Measurements from ENCODE around the gene ABR.
A peak's percentile ranks its signal among the peaks of the same experiment; 100 is the strongest.
"Not testable (repeated sequence)": the region's sequence is repeated elsewhere in the genome, so short reads cannot be mapped to it uniquely, and the experiment has no call there.

Gene ABR

DNA sequence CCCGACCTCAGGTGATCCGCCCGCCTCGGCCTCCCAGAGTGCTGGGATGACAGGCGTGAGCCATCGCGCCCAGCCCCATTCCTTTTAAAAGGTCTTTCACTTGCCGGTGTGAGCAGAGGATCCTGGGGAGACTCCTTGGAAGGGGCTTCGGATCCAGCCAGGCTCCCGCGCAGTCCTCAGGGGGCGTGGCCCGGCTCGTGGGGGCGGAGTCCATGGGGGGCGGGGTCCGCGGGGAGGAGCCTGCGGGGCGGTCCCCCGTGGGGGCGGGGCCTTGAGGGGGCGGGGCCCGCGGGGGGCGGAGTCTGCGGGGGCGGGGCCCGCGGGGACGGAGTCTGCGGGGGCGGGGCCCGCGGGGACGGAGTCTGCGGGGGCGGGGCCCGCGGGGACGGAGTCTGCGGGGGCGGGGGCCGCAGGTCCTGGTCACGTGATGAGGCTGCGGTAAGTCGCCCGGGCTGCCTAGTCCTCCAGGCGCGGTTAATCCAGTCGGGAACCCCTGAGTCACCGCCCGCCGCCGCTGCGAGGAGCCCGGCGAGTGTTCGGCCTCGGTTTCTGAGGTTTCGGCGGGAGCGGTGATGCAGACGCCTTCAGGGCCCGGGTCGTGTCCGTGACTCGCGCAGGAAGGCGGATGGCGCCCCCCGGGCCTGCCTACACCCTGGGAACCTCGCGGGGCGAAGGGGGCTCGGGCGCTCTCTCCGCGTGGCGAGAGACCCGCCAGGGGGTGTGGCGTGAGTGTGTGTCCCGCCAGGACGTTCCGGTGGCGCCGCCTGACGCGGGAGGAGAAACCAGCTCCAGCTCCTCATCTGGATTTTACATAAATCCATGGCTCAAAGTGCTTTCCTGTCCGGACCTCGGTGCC is 23.6 kb upstream of the ABR start:
- FAIRE-seq (peak; percentile 38), DNase-seq (ENCODE audit: insufficient read length, low spot score) (peak; percentile 66)
- no peak for TF ChIP-seq SPI1 (IDR thresholded peaks at IDR 0.05; ENCODE audit: low read depth, low read length)
- no peak for TF ChIP-seq PAX5 (IDR thresholded peaks at IDR 0.05; ENCODE audit: insufficient read depth, low read length, severe bottlenecking)
- no peak for TF ChIP-seq POU2F2 (IDR thresholded peaks at IDR 0.05; ENCODE audit: low read depth, low read length)
- no peak for TF ChIP-seq POLR2A (IDR thresholded peaks at IDR 0.05; ENCODE audit: low read depth, low read length)
- no peak for TF ChIP-seq TAF1 (IDR thresholded peaks at IDR 0.05; ENCODE audit: low read depth, low read length)
- TF ChIP-seq POLR2AphosphoS5 (IDR thresholded peaks at IDR 0.05; ENCODE audit: low read depth, low read length), result no peak

- FAIRE-seq, result no peak
- no peak for TF ChIP-seq PAX5 (IDR thresholded peaks at IDR 0.05; ENCODE audit: insufficient read depth, low read length, severe bottlenecking)
- TF ChIP-seq POU2F2 (IDR thresholded peaks at IDR 0.05; ENCODE audit: low read depth, low read length), result no peak
- no peak for TF ChIP-seq POLR2AphosphoS5 (IDR thresholded peaks at IDR 0.05; ENCODE audit: low read depth, low read length)
- TF ChIP-seq TAF1 (IDR thresholded peaks at IDR 0.05; ENCODE audit: low read depth, low read length), result no peak
- TF ChIP-seq SPI1 (IDR thresholded peaks at IDR 0.05; ENCODE audit: low read depth, low read length), result no peak
- TF ChIP-seq POLR2A (IDR thresholded peaks at IDR 0.05; ENCODE audit: low read depth, low read length), result no peak
- no peak for DNase-seq (ENCODE audit: insufficient read length, low spot score)
Measured at GRCh38 chr17:1202291-1202690, 22.5 kb upstream of the ABR start.

- TF ChIP-seq TAF1 (IDR thresholded peaks at IDR 0.05; ENCODE audit: low read depth, low read length) (no peak), POU2F2 (IDR thresholded peaks at IDR 0.05; ENCODE audit: low read depth, low read length) (no peak), SPI1 (IDR thresholded peaks at IDR 0.05; ENCODE audit: low read depth, low read length) (no peak), PAX5 (IDR thresholded peaks at IDR 0.05; ENCODE audit: insufficient read depth, low read length, severe bottlenecking) (no peak)
- DNase-seq (ENCODE audit: insufficient read length, low spot score) (no peak), FAIRE-seq (peak; percentile 74)
Measured at GRCh38 chr17:1201132-1201702, 21.4 kb upstream of the ABR start.

GRCh38 chr17:1199271-1199743 is 19.5 kb upstream of the ABR start:
- DNase-seq (ENCODE audit: insufficient read length, low spot score), result not testable (repeated sequence)
- peak; percentile 64 for FAIRE-seq

- TF ChIP-seq SPI1 (IDR thresholded peaks at IDR 0.05; ENCODE audit: low read depth, low read length) (peak; percentile 78), TAF1 (IDR thresholded peaks at IDR 0.05; ENCODE audit: low read depth, low read length) (0 out of 2 replicates have a peak, but pooled peaks have one; percentile 9), POLR2AphosphoS5 (IDR thresholded peaks at IDR 0.05; ENCODE audit: low read depth, low read length) (no peak; the same call in 1 of the 2 replicates)
- peak; percentile 99 for FAIRE-seq
- DNase-seq (ENCODE audit: insufficient read length, low spot score), result peak; percentile 86
Measured at GRCh38 chr17:1197781-1198490, 18.2 kb upstream of the ABR start.

DNA sequence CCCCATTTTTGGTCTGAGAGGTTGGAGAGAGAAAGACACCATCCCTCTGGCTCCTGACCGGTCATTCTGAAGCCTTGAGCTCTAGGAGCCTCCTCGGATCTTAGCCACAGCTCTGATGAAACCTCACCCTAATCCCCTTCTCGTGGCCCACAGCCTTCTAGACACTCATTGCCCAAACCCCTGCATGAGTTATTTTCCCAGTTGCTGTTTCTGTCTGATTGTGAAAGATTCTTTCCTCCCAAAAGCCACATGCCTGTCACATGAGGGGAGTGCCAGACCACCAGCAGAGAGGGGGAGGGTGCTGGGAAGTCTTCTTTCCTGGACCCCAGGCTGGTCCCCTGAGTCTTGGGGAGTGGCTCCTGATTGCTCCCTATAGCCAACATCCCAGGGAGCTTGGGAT is 17.6 kb upstream of the ABR start:
- TF ChIP-seq TAF1 (IDR thresholded peaks at IDR 0.05; ENCODE audit: low read depth, low read length) (no peak), PAX5 (IDR thresholded peaks at IDR 0.05; ENCODE audit: insufficient read depth, low read length, severe bottlenecking) (no peak), POLR2A (IDR thresholded peaks at IDR 0.05; ENCODE audit: low read depth, low read length) (no peak), SPI1 (IDR thresholded peaks at IDR 0.05; ENCODE audit: low read depth, low read length) (no peak), POU2F2 (IDR thresholded peaks at IDR 0.05; ENCODE audit: low read depth, low read length) (no peak), POLR2AphosphoS5 (IDR thresholded peaks at IDR 0.05; ENCODE audit: low read depth, low read length) (no peak)
- DNase-seq (ENCODE audit: insufficient read length, low spot score), result no peak
- FAIRE-seq, result no peak

- peak; percentile 5 for FAIRE-seq
- no peak for TF ChIP-seq PAX5 (IDR thresholded peaks at IDR 0.05; ENCODE audit: insufficient read depth, low read length, severe bottlenecking)
- no peak for TF ChIP-seq POU2F2 (IDR thresholded peaks at IDR 0.05; ENCODE audit: low read depth, low read length)
- TF ChIP-seq POLR2A (IDR thresholded peaks at IDR 0.05; ENCODE audit: low read depth, low read length), result no peak
- no peak for TF ChIP-seq SPI1 (IDR thresholded peaks at IDR 0.05; ENCODE audit: low read depth, low read length)
- TF ChIP-seq TAF1 (IDR thresholded peaks at IDR 0.05; ENCODE audit: low read depth, low read length), result no peak
- TF ChIP-seq POLR2AphosphoS5 (IDR thresholded peaks at IDR 0.05; ENCODE audit: low read depth, low read length), result no peak
- no peak for DNase-seq (ENCODE audit: insufficient read length, low spot score)
Measured at GRCh38 chr17:1196946-1197345, 17.2 kb upstream of the ABR start.

DNA sequence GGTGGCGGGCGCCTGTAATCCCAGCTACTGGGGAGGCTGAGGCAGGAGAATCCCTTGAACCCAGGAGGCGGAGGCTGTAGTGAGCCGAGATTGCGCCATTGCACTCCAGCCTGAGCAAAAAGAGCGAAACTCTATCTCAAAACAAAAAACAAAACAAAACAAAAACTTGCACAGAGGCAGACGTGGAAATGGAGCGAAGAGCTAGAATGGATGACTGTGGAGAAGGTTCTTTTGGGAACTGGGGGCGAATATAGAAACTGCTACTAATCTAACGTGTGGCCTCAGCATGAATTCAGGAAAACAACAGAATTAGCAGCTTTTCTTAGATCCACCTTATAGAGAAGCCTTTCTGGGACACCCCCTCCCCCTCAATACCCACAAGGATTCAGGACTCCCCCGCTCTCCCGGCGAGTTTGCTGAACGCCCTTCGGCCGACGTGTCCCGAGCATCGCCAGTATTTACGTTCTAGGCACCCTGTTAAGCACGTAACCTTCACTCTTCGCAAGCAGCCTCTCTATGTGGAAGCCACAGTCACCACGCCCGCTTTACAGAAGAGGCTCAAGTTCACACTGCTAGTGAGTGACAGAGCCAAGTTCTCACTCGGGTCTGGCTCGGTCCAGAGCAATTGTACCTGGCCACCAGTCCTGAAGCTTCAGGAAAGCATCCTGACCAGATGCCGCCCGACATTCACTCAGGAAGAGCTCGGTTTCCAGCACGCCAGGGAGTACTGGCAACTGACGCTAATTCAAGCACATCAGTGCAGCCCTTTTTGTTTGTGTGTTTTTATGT is 13.3 kb upstream of the ABR start:
- no peak for DNase-seq (ENCODE audit: insufficient read length, low spot score)
- TF ChIP-seq POLR2A (IDR thresholded peaks at IDR 0.05; ENCODE audit: low read depth, low read length) (no peak), POU2F2 (IDR thresholded peaks at IDR 0.05; ENCODE audit: low read depth, low read length) (no peak), TAF1 (IDR thresholded peaks at IDR 0.05; ENCODE audit: low read depth, low read length) (no peak), SPI1 (IDR thresholded peaks at IDR 0.05; ENCODE audit: low read depth, low read length) (no peak), POLR2AphosphoS5 (IDR thresholded peaks at IDR 0.05; ENCODE audit: low read depth, low read length) (no peak), PAX5 (IDR thresholded peaks at IDR 0.05; ENCODE audit: insufficient read depth, low read length, severe bottlenecking) (no peak)
- FAIRE-seq, result no peak

DNA sequence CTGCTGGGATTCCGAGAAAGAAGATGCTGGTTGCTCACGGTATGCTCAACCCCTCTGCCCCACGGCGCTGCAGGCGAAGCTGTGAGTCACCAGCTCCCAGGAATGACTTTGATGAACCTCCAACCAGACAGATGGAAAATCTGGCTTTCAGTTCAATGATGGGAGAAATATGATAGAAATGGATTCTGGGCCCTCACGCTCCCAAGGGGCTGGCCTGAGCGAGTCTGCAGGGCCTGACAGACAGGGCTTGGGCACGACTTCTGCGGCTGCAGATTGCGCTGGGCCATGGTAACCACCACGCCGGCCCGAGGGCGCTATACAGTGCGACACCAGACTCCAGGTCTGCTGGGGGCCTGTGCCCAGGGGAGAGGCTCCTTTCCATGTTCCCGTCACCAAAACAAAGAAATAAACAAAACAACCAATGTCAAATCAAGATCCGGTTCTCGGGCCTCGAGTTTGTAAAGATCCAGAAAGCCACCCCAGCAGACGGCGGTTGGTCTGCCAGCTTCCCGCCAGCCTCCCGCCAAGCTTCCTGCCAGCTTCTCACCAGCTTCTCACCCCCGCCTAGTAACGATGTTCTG is 11.1 kb upstream of the ABR start:
- FAIRE-seq (no peak), DNase-seq (ENCODE audit: insufficient read length, low spot score) (no peak)
- TF ChIP-seq SPI1 (IDR thresholded peaks at IDR 0.05; ENCODE audit: low read depth, low read length), result no peak
- TF ChIP-seq PAX5 (IDR thresholded peaks at IDR 0.05; ENCODE audit: insufficient read depth, low read length, severe bottlenecking), result no peak
- no peak for TF ChIP-seq POU2F2 (IDR thresholded peaks at IDR 0.05; ENCODE audit: low read depth, low read length)
- no peak for TF ChIP-seq POLR2AphosphoS5 (IDR thresholded peaks at IDR 0.05; ENCODE audit: low read depth, low read length)
- no peak for TF ChIP-seq TAF1 (IDR thresholded peaks at IDR 0.05; ENCODE audit: low read depth, low read length)
- no peak for TF ChIP-seq POLR2A (IDR thresholded peaks at IDR 0.05; ENCODE audit: low read depth, low read length)

Measured in GM12891 (cell line).